Endodermal cell (in vitro differentiated cells): ENCODE data around the gene SBF2. TPM values are rescaled to one million over a fixed set of nuclear protein-coding genes. Genes with fewer than 3 reads are reported as not detected.

Experiments used
- DNase-seq: peaks from one replicate; pipeline ENCODE4 v3.0.0-alpha.2; 2017
- H3K27ac ChIP-seq: 2 replicates; pipeline ENCODE4 v1.5.1; 2013; ENCODE audit warnings: mild to moderate bottlenecking, low read depth, low read length, moderate library complexity
- H3K27me3 ChIP-seq: 2 replicates; pipeline ENCODE4 v1.6.1; 2013; ENCODE audit warnings: mild to moderate bottlenecking, low read length, moderate library complexity; ENCODE audit not compliant: insufficient read depth, control insufficient read depth, poor library complexity, severe bottlenecking
- H3K36me3 ChIP-seq: 2 replicates; pipeline ENCODE4 v1.7.0; 2013; ENCODE audit warnings: mild to moderate bottlenecking, low read length, moderate library complexity; ENCODE audit not compliant: control insufficient read depth, insufficient read depth
- H3K4me1 ChIP-seq: one replicate; pipeline ENCODE4 v1.7.0; 2013; ENCODE audit warnings: low read length; ENCODE audit not compliant: control insufficient read depth, insufficient read depth
- H3K4me3 ChIP-seq: 2 replicates; pipeline ENCODE4 v1.5.1; 2013; ENCODE audit warnings: mild to moderate bottlenecking, low read length, moderate library complexity
- H3K9ac ChIP-seq: 2 replicates; pipeline ENCODE4 v1.6.1; 2013; ENCODE audit warnings: mild to moderate bottlenecking, low read length, moderate library complexity; ENCODE audit not compliant: poor library complexity, severe bottlenecking; ENCODE audit errors: extremely low read depth
- H3K9me3 ChIP-seq: 2 replicates; pipeline ENCODE4 v1.6.1; 2013; ENCODE audit warnings: mild to moderate bottlenecking, low read length, moderate library complexity; ENCODE audit not compliant: control insufficient read depth
- H3K27ac Mint-ChIP-seq: 2 replicates; pipeline ENCODE4 v1.8.0; 2020; ENCODE audit warnings: mixed read lengths
- H3K27me3 Mint-ChIP-seq: 2 replicates; pipeline ENCODE4 v1.8.0; 2021; ENCODE audit warnings: mild to moderate bottlenecking, mixed read lengths; ENCODE audit not compliant: insufficient read depth
- H3K36me3 Mint-ChIP-seq: 2 replicates; pipeline ENCODE4 v1.8.0; 2020; ENCODE audit warnings: low read depth, mixed read lengths
- H3K4me1 Mint-ChIP-seq: 2 replicates; pipeline ENCODE4 v1.8.0; 2020; ENCODE audit warnings: mixed read lengths
- H3K4me3 Mint-ChIP-seq: 2 replicates; pipeline ENCODE4 v1.8.0; 2020; ENCODE audit warnings: mild to moderate bottlenecking, moderate library complexity, mixed read lengths
- H3K9me3 Mint-ChIP-seq: 2 replicates; pipeline ENCODE4 v1.8.0; 2020; ENCODE audit warnings: mild to moderate bottlenecking, mixed read lengths
- WGBS, 2 experiments: methylation state at CpG; one replicate each; pipeline versions ENCODE4 v1.1.5 to v1.1.7; 2013; ENCODE audit warnings: missing lambda C conversion rate in 2 of 2, mixed read lengths in 1 of 2; ENCODE audit not compliant: insufficient coverage in 1 of 2, insufficient read length in 1 of 2; 5-methylcytosine and 5-hydroxymethylcytosine counted together
- total RNA-seq, 2 donors: library from RNA; stranded (reverse); fragmentation: NEBNext Ultra II Directional in 1 of 2; extraction: Animal tissue kit (Norgen Biotek cat#: 25700) in 1 of 2; gene quantifications; 2 replicates in 1 of 2; 3 replicates in 1 of 2; pipeline ENCODE4 v1.2.1, GENCODE V29; 2021
- TF ChIP-seq, protein P1 (sequence below): fragments of 200-600 bp; sonication (generic); conservative IDR thresholded peaks from 2 replicates; pipeline ENCODE4 v1.5.0; 2021; ENCODE audit warnings: antibody characterized with exemption, mild to moderate bottlenecking

The SBF2 gene
- total RNA-seq, 2 donors from 2014 or later = 27.1 to 32.5 TPM

DNA sequence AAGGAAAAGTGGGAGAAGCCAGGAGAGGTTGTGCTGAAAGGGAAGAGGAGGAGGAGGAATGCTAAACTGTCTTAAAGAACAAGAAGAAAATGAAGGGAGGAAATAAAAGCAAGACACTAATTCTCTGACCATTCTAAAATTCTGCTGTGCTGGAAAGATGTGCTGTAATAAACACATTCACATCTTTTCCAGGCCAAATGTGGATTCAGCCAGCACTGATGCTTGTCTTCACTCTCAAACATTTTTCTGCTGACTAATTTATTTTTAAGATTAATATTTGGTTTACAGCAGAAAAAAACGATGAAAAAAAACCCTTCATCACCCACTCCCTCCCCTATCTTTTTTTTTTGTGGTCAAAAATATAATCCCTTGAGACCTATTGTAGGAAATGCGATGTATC lies 406.5 kb downstream of the SBF2 start:
- Mint-ChIP-seq H3K9me3 (no peaks in the 10 kb centered on the region), H3K4me1 (peaks cover 3% of the 10 kb centered on the region), H3K27me3 (no peaks in the 10 kb centered on the region), H3K4me3 (no peak overlapping the region), H3K27ac (no peak overlapping the region), H3K36me3 (no peaks in the 10 kb centered on the region)
- TF ChIP-seq, protein P1, sequence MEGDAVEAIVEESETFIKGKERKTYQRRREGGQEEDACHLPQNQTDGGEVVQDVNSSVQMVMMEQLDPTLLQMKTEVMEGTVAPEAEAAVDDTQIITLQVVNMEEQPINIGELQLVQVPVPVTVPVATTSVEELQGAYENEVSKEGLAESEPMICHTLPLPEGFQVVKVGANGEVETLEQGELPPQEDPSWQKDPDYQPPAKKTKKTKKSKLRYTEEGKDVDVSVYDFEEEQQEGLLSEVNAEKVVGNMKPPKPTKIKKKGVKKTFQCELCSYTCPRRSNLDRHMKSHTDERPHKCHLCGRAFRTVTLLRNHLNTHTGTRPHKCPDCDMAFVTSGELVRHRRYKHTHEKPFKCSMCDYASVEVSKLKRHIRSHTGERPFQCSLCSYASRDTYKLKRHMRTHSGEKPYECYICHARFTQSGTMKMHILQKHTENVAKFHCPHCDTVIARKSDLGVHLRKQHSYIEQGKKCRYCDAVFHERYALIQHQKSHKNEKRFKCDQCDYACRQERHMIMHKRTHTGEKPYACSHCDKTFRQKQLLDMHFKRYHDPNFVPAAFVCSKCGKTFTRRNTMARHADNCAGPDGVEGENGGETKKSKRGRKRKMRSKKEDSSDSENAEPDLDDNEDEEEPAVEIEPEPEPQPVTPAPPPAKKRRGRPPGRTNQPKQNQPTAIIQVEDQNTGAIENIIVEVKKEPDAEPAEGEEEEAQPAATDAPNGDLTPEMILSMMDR = no peak
- Histone ChIP-seq H3K27me3 (no peaks in the 10 kb centered on the region), H3K4me3 (no peak overlapping the region), H3K9ac (no peak overlapping the region), H3K27ac (no peak overlapping the region), H3K9me3 (no peaks in the 10 kb centered on the region), H3K36me3 (no peaks in the 10 kb centered on the region), H3K4me1 (no peaks in the 10 kb centered on the region)
- WGBS, 2 experiments = 100% methylated on average over 2 of the region's 2 CpGs; no CpG with 5 or more reads in 1 of the 2 experiments
- DNase-seq = no peak

DNA sequence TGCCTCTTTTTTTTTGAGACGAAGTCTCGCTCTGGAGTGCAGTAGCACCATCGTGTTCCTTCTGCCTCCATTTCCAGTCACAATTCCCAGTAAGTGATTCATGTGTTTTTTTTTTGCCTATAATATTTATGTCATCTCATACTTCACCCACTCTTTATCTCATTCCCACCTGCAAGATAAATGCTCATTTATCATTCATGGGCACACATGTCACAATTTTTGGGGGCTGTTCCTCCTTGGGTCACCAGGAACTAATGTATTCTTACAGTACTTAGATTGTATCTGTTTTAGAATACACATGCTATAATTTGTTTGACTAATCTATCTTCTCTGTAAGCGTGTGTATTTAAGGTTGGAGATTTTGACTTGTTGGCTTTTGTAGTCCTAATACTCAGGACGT lies 407.4 kb downstream of the SBF2 start:
- Histone ChIP-seq H3K36me3 (no peaks in the 10 kb centered on the region), H3K27me3 (no peaks in the 10 kb centered on the region), H3K9me3 (no peaks in the 10 kb centered on the region), H3K9ac (no peak overlapping the region), H3K4me3 (no peak overlapping the region), H3K27ac (no peak overlapping the region), H3K4me1 (no peaks in the 10 kb centered on the region)
- no peaks in the 10 kb centered on the region for H3K9me3 Mint-ChIP-seq
- DNase-seq = no peak
- H3K4me3 Mint-ChIP-seq = no peak overlapping the region
- H3K27ac Mint-ChIP-seq = no peak overlapping the region
- 94 to 100% methylated on average over 3 to 5 of the region's 5 CpGs for WGBS, 2 experiments
- H3K4me1 Mint-ChIP-seq = peaks cover 3% of the 10 kb centered on the region
- TF ChIP-seq, protein P1 = no peak
- H3K27me3 Mint-ChIP-seq = no peaks in the 10 kb centered on the region
- H3K36me3 Mint-ChIP-seq = no peaks in the 10 kb centered on the region

DNA sequence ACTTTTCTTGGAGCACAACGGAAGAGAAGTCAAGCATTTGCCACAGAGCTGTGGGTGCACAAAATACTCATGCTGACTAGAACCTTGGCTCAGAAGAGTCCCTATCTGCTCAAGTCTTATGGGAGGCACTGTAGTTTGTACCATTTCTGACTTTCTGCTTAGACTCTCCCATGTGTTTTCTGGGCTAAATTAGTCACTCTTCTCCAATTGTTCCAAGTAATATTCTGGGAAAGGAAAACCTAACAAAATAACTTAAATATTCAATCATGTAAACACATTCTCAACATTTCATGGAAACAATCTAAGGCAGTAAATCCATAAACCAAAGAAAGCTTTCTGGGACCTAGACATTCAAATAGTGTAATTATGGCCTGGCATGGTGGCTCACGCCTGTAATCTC lies 409.4 kb downstream of the SBF2 start:
- H3K4me3 Mint-ChIP-seq = no peak overlapping the region
- 93 to 95% methylated on average over 2 of the region's 2 CpGs for WGBS, 2 experiments
- no peaks in the 10 kb centered on the region for H3K9me3 ChIP-seq
- H3K4me1 ChIP-seq = no peaks in the 10 kb centered on the region
- TF ChIP-seq, protein P1 = no peak
- no peak overlapping the region for H3K27ac ChIP-seq
- no peaks in the 10 kb centered on the region for H3K27me3 Mint-ChIP-seq
- H3K9ac ChIP-seq = no peak overlapping the region
- H3K27me3 ChIP-seq = no peaks in the 10 kb centered on the region
- H3K4me3 ChIP-seq = no peak overlapping the region
- peaks cover 3% of the 10 kb centered on the region for H3K4me1 Mint-ChIP-seq
- no peak overlapping the region for H3K27ac Mint-ChIP-seq
- H3K36me3 ChIP-seq = no peaks in the 10 kb centered on the region
- H3K36me3 Mint-ChIP-seq = no peaks in the 10 kb centered on the region
- DNase-seq = no peak
- no peaks in the 10 kb centered on the region for H3K9me3 Mint-ChIP-seq
